Measurements from ENCODE around the gene CHSY1.

DNA sequence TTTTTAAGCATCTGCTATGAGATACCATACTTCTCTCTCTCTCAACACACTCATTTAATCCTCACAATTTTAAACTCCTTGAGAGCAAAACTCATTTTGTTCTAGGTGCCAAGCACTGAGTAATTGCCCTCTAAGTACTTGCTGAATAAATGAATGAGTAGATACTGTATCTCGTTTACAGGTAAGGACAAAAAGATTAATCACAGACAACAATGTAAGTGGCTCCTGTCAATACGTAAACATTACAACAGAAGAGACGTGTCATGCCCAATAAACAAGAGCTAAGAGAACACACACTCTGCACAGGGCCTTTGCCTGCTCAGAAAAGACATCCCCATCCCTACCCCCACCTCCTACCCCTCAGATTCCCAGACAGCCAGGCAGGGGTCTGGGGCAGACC lies 59.8 kb downstream of the CHSY1 start:
- no peak for TF ChIP-seq EZH2phosphoT487 (IDR thresholded peaks at IDR 0.05; ENCODE audit: low read depth)
- TF ChIP-seq, protein P1, sequence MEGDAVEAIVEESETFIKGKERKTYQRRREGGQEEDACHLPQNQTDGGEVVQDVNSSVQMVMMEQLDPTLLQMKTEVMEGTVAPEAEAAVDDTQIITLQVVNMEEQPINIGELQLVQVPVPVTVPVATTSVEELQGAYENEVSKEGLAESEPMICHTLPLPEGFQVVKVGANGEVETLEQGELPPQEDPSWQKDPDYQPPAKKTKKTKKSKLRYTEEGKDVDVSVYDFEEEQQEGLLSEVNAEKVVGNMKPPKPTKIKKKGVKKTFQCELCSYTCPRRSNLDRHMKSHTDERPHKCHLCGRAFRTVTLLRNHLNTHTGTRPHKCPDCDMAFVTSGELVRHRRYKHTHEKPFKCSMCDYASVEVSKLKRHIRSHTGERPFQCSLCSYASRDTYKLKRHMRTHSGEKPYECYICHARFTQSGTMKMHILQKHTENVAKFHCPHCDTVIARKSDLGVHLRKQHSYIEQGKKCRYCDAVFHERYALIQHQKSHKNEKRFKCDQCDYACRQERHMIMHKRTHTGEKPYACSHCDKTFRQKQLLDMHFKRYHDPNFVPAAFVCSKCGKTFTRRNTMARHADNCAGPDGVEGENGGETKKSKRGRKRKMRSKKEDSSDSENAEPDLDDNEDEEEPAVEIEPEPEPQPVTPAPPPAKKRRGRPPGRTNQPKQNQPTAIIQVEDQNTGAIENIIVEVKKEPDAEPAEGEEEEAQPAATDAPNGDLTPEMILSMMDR (IDR thresholded peaks at IDR 0.05; ENCODE audit: low read depth, low read length), result no peak
